ENCODE results near the gene RFNG. TPM values are rescaled to one million over a fixed set of nuclear protein-coding genes. Genes with fewer than 3 reads are reported as not detected.

The RFNG gene
- total RNA-seq, 1 experiment from 2014 or later = 43.4 TPM

GRCh38 chr17:82016061-82016874, 35.3 kb downstream of the RFNG start:
- POLR2A ChIA-PET = interaction anchor here (0.6 kb wide), 1 partner anchor 119 kb away, joined by 3 read pairs; no protein-coding TSS in a partner anchor
- DNase-seq (ENCODE audit: low read depth, low spot score) (no peak), ATAC-seq (no peak)
- Histone ChIP-seq H3K4me3 (ENCODE audit: low read depth in 2 of 2, low read length in 2 of 2) (no peak overlapping the region), H3K27ac (ENCODE audit: low read length) (no peak overlapping the region), H3K27me3 (ENCODE audit: control insufficient read depth, insufficient read depth, low read length) (no peaks in the 10 kb centered on the region), H3K36me3 (ENCODE audit: control insufficient read depth, insufficient read depth, low read length) (no peaks in the 10 kb centered on the region), H3K4me1 (ENCODE audit: control insufficient read depth, insufficient read depth, low read length) (peaks cover 30% of the 10 kb centered on the region), H3K9me3 (ENCODE audit: control insufficient read depth, insufficient read depth, low read depth, low read length) (no peaks in the 10 kb centered on the region)
- TF ChIP-seq TCF7L2 (IDR thresholded peaks at IDR 0.05; ENCODE audit: low read depth, low read length) (no peak), SIN3A (IDR thresholded peaks at IDR 0.05; ENCODE audit: borderline replicate concordance, insufficient read depth, low read depth, low read length) (no peak), REST (IDR thresholded peaks at IDR 0.05; ENCODE audit: insufficient read depth in 1 of 2, low read depth in 2 of 2, low read length in 1 of 2) (no peak), CTCF (IDR thresholded peaks at IDR 0.05) (no peak), POLR2AphosphoS5 (IDR thresholded peaks at IDR 0.05; ENCODE audit: low read depth, low read length) (no peak)
- CTCF ChIA-PET = interaction anchor here (0.6 kb wide), 1 partner anchor 65 kb away, joined by 6 read pairs; no protein-coding TSS in a partner anchor
- no TSS peak for BruUV-seq (replicated peaks)
- intact Hi-C loops (cut with micrococcal nuclease; ENCODE audit: unreplicated experiment) = no loop called here
- in situ Hi-C loops (cut with HindIII; ENCODE audit: low pct_unique_long_range_greater_than_20kb, low sequenced_read_pairs) = no loop called here

- Histone ChIP-seq H3K36me3 (ENCODE audit: control insufficient read depth, insufficient read depth, low read length) (no peaks in the 10 kb centered on the region), H3K27me3 (ENCODE audit: control insufficient read depth, insufficient read depth, low read length) (no peaks in the 10 kb centered on the region), H3K4me1 (ENCODE audit: control insufficient read depth, insufficient read depth, low read length) (peaks cover 27% of the 10 kb centered on the region), H3K27ac (ENCODE audit: low read length) (no peak overlapping the region), H3K4me3 (ENCODE audit: low read depth in 2 of 2, low read length in 2 of 2) (no peak overlapping the region), H3K9me3 (ENCODE audit: control insufficient read depth, insufficient read depth, low read depth, low read length) (no peaks in the 10 kb centered on the region)
- in situ Hi-C loops (cut with HindIII; ENCODE audit: low pct_unique_long_range_greater_than_20kb, low sequenced_read_pairs) (no loop called here), intact Hi-C loops (cut with micrococcal nuclease; ENCODE audit: unreplicated experiment) (no loop called here)
- DNase-seq (ENCODE audit: low read depth, low spot score) (no peak), ATAC-seq (no peak)
- TF ChIP-seq SIN3A (IDR thresholded peaks at IDR 0.05; ENCODE audit: borderline replicate concordance, insufficient read depth, low read depth, low read length) (no peak), REST (IDR thresholded peaks at IDR 0.05; ENCODE audit: insufficient read depth in 1 of 2, low read depth in 2 of 2, low read length in 1 of 2) (no peak), POLR2AphosphoS5 (IDR thresholded peaks at IDR 0.05; ENCODE audit: low read depth, low read length) (no peak), CTCF (IDR thresholded peaks at IDR 0.05) (no peak), TCF7L2 (IDR thresholded peaks at IDR 0.05; ENCODE audit: low read depth, low read length) (no peak)
- ChIA-PET POLR2A (no interaction called here), CTCF (interaction anchor here (0.6 kb wide), 1 partner anchor 65 kb away, joined by 6 read pairs; no protein-coding TSS in a partner anchor)
- no TSS peak for BruUV-seq (replicated peaks)
These were observed 36.2 kb downstream of the RFNG start for GRCh38 chr17:82015311-82015971.

Measured in Panc1 (cell line).